ENCODE results near the gene PRODH2.

Gene PRODH2

DNA sequence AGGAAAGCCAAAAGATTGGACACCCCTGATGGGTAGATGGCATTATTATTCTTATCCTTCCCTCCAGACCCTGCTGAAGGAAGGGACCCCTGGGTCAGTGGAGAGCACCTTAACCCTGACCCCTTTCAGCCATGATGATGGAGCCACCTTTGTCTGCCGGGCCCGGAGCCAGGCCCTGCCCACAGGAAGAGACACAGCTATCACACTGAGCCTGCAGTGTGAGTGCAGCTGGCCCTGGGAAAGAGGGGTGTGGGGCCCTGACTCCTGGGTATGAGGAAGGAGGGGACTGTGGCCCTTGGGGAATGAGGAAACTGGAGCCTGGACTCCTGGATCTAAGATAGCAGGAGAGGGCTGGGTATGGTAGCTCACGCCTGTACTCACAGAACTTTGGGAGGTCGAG, 46.8 kb upstream of the PRODH2 start:
- POLR2A ChIA-PET, result no interaction called here
- TF ChIP-seq SUZ12 (IDR thresholded peaks at IDR 0.05) (no peak), L3MBTL2 (conservative IDR thresholded peaks at IDR 0.05) (no peak), TARDBP (IDR thresholded peaks at IDR 0.05) (no peak), HDGF (IDR thresholded peaks at IDR 0.05; ENCODE audit: borderline replicate concordance) (no peak), FOXM1 (IDR thresholded peaks at IDR 0.05; ENCODE audit: borderline replicate concordance) (no peak), FOXK2 (IDR thresholded peaks at IDR 0.05) (no peak), CTBP1 (IDR thresholded peaks at IDR 0.05; ENCODE audit: borderline replicate concordance) (no peak), ARNT (IDR thresholded peaks at IDR 0.05) (no peak)
- TF ChIP-seq, protein P1, sequence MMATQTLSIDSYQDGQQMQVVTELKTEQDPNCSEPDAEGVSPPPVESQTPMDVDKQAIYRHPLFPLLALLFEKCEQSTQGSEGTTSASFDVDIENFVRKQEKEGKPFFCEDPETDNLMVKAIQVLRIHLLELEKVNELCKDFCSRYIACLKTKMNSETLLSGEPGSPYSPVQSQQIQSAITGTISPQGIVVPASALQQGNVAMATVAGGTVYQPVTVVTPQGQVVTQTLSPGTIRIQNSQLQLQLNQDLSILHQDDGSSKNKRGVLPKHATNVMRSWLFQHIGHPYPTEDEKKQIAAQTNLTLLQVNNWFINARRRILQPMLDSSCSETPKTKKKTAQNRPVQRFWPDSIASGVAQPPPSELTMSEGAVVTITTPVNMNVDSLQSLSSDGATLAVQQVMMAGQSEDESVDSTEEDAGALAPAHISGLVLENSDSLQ (IDR thresholded peaks at IDR 0.05), result no peak
- CTCF ChIA-PET, result no interaction called here
- no peak for DNase-seq (ENCODE audit: extremely low spot score)

DNA sequence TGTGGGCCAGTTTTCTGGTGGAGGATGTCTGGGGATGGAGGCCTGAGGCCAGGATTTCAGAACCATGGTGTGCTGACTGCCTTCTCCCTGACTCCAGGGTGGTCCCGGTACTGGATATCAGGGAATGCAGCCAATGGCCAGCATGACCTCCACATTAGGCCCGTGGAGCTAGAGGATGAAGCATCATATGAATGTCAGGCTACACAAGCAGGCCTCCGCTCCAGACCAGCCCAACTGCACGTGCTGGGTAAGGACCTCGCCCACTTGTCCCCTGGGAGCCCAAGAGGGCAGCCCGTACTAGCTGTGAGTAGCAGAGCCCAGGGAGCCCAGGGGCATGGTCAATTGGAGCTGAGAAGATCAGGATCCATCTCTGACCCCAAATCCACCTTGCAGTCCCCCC, 45.7 kb upstream of the PRODH2 start:
- ChIA-PET POLR2A (no interaction called here), CTCF (no interaction called here)
- TF ChIP-seq NFRKB (IDR thresholded peaks at IDR 0.05), result no peak
- no peak for TF ChIP-seq HDGF (IDR thresholded peaks at IDR 0.05; ENCODE audit: borderline replicate concordance)
- TF ChIP-seq FOXA1 (IDR thresholded peaks at IDR 0.05), result no peak
- no peak for TF ChIP-seq ZNF384 (IDR thresholded peaks at IDR 0.05)
- no peak for TF ChIP-seq L3MBTL2 (conservative IDR thresholded peaks at IDR 0.05)
- TF ChIP-seq ELF4 (IDR thresholded peaks at IDR 0.05), result no peak
- TF ChIP-seq SUZ12 (IDR thresholded peaks at IDR 0.05), result no peak
- no peak for TF ChIP-seq FOXK2 (IDR thresholded peaks at IDR 0.05)
- no peak for TF ChIP-seq FOXM1 (IDR thresholded peaks at IDR 0.05; ENCODE audit: borderline replicate concordance)
- TF ChIP-seq SP1 (IDR thresholded peaks at IDR 0.05), result no peak
- TF ChIP-seq LEF1 (IDR thresholded peaks at IDR 0.05; ENCODE audit: borderline replicate concordance), result no peak
- no peak for TF ChIP-seq ARNT (IDR thresholded peaks at IDR 0.05)
- TF ChIP-seq BHLHE40 (IDR thresholded peaks at IDR 0.05; ENCODE audit: borderline replicate concordance), result no peak
- TF ChIP-seq TARDBP (IDR thresholded peaks at IDR 0.05), result no peak
- TF ChIP-seq, protein P1 (IDR thresholded peaks at IDR 0.05), result no peak
- TF ChIP-seq CTBP1 (IDR thresholded peaks at IDR 0.05; ENCODE audit: borderline replicate concordance), result no peak
- DNase-seq (ENCODE audit: extremely low spot score), result no peak

DNA sequence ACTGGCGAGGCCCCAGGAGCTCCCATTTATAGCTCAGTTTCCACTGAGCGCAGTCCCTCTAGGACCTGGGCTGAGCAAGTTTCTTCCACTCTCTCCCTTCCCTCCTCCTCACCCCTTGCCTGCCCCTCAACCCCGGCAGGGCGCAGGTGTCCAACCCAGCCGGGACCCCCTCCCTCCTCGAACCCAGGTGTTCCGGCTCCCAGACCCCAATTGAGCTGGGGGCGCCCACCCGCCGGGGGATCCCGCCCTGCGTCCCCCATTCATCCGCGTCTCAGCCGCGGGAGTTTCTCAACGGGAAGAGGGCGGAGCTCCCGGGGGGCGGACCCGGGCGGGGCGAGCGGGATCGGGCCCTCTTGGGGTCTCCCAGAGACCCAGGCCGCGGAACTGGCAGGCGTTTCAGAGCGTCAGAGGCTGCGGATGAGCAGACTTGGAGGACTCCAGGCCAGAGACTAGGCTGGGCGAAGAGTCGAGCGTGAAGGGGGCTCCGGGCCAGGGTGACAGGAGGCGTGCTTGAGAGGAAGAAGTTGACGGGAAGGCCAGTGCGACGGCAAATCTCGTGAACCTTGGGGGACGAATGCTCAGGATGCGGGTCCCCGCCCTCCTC, 44.0 kb upstream of the PRODH2 start, which contains the start of gene KIRREL2:
KIRREL2 (plus strand) TSS at position 366 of the 604 bp plus-strand sequence; CDS start at position 575, 209 bp downstream.
- POLR2A ChIA-PET, result no interaction called here
- no peak for DNase-seq (ENCODE audit: extremely low spot score)
- TF ChIP-seq LEF1 (IDR thresholded peaks at IDR 0.05; ENCODE audit: borderline replicate concordance), result no peak
- TF ChIP-seq FOXK2 (IDR thresholded peaks at IDR 0.05), result no peak
- TF ChIP-seq TARDBP (IDR thresholded peaks at IDR 0.05), result no peak
- no peak for TF ChIP-seq SUZ12 (IDR thresholded peaks at IDR 0.05)
- no peak for TF ChIP-seq L3MBTL2 (conservative IDR thresholded peaks at IDR 0.05)
- no peak for TF ChIP-seq ELF4 (IDR thresholded peaks at IDR 0.05)
- CTCF ChIA-PET, result no interaction called here

DNA sequence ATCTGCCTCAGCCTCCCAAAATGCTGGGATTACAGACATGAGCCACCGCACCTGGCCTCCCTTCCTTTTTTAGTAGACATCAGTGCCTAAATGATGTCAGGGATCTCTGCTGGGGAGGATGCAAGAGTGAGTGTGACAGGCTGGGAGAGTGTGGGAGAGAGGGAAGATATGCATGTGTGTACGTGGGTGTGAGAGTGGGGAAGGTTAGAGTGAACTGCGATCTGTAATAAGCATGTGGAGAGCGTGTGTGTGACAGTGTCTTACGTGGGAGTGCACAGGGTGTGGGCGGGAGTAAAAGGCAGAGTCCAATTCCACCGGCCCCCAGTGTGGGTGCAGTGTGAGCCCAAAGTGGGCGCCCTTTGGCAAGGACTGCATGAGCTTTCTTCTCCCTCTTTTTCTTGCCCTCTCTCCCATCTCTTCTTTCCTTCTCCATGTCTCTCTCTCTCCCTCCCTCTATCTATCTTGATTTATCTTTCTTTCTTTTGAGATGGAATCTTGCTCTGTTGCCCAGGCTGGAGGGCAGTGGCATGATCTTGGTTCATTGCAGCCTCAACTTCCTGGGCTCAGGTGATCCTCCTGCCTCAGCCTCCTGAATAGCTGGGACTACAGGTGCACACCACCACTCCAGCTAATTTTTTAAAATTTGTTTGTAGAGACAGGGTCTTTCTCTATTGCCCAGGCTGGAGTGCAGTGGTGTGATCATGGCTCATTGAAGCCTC, 40.6 kb upstream of the PRODH2 start:
- ChIA-PET CTCF (no interaction called here), POLR2A (no interaction called here)
- DNase-seq (ENCODE audit: extremely low spot score), result no peak
- TF ChIP-seq TARDBP (IDR thresholded peaks at IDR 0.05) (no peak), FOXA1 (IDR thresholded peaks at IDR 0.05) (no peak), BHLHE40 (IDR thresholded peaks at IDR 0.05; ENCODE audit: borderline replicate concordance) (no peak), LEF1 (IDR thresholded peaks at IDR 0.05; ENCODE audit: borderline replicate concordance) (no peak), FOXK2 (IDR thresholded peaks at IDR 0.05) (no peak), L3MBTL2 (conservative IDR thresholded peaks at IDR 0.05) (no peak), NFRKB (IDR thresholded peaks at IDR 0.05) (no peak), ZNF384 (IDR thresholded peaks at IDR 0.05) (no peak), CTBP1 (IDR thresholded peaks at IDR 0.05; ENCODE audit: borderline replicate concordance) (no peak), ARNT (IDR thresholded peaks at IDR 0.05) (no peak), HDGF (IDR thresholded peaks at IDR 0.05; ENCODE audit: borderline replicate concordance) (no peak), FOXM1 (IDR thresholded peaks at IDR 0.05; ENCODE audit: borderline replicate concordance) (no peak), SP1 (IDR thresholded peaks at IDR 0.05) (no peak)
- TF ChIP-seq, protein P1 (IDR thresholded peaks at IDR 0.05), result no peak

DNA sequence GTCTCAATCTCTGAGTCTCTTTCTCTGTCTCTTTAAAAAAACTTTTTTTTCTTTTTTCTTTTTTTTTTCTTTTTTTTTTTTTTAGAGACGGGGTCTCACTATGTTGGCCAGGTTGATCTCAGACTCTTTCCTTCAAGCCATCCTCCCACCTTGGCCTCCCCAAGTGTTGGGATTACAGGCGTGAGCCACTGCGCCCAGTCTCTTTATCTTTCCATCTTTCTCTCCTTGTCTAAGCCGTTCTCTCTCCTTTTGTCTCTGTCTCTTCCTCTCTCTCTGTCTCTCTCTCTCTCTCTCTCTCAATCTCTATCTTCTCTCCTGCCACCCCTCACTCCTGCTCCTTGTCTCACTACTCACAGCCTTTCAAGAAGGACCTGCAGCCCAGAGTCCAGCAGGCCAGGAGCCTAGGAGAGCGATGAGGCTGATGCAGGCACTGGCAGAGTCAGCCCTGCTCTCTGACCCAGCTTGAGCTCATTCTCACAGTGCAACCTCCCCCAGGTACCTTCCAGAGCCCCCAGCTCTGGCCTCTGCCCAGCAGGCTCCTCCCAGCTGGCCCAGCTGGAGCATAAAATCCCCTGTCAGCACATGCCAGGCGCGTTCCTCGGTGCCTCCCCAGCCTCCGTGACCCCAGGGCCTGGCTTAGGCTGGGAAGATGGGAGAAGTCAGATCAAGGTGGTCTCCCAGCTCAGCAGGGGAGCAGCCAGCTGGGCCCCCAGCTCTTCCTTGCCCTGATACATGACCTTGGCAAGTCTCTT, 39.6 kb upstream of the PRODH2 start, which contains the start of gene NPHS1:
NPHS1 (minus strand) TSS at position 476 of the 752 bp plus-strand sequence. CDS start 667 bp downstream, outside the sequence.
- DNase-seq (ENCODE audit: extremely low spot score), result no peak
- TF ChIP-seq FOXK2 (IDR thresholded peaks at IDR 0.05) (no peak), ZNF384 (IDR thresholded peaks at IDR 0.05) (peak; percentile 44; the same call in 1 of the 2 replicates), ELF4 (IDR thresholded peaks at IDR 0.05) (no peak), L3MBTL2 (conservative IDR thresholded peaks at IDR 0.05) (no peak)
- TF ChIP-seq, protein P1 (IDR thresholded peaks at IDR 0.05), result no peak
- POLR2A ChIA-PET, result no interaction called here
- CTCF ChIA-PET, result no interaction called here
